ENCODE data around the gene CTNND2. TPM values are rescaled to one million over a fixed set of nuclear protein-coding genes. Genes with fewer than 3 reads are reported as not detected.

CTNND2 gene
- total and polyA plus RNA-seq, 4 donors: 0.05 to 0.50 (median 0.27) TPM

DNA sequence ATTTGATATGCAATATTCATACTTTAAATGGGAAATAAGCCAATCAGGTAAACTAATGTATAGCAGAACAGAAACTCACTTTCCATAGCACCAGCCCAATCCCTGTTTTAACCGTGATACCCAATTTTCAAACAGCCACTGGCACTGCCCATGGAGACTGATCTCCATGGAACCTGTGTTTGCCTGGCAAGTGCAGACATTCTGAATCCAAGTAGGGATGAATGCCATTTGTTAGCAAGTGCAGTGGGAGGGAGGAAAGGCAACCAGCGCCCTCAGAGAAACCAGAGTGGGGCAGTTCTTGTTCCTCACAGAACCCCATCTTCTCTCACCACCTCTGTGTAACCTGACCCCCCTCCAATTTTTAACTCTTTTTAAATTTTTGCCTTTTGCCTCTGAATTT, 229.1 kb downstream of the CTNND2 start:
- H3K4me1 ChIP-seq (ENCODE audit: control insufficient read depth in 4 of 4, insufficient read depth in 4 of 4, low read length in 3 of 4): no peaks in the 10 kb centered on the region
- peaks cover 0 to 3% (median 0%) of the 10 kb centered on the region in 4 donors for H3K27me3 ChIP-seq (ENCODE audit: control insufficient read depth in 4 of 4, insufficient read depth in 4 of 4, low read length in 3 of 4)
- H3K9me3 ChIP-seq (ENCODE audit: control insufficient read depth in 4 of 4, low read length in 3 of 4): no peaks in the 10 kb centered on the region
- H3K4me3 ChIP-seq (ENCODE audit: low read depth in 1 of 3, low read length in 3 of 3): no peak overlapping the region
- no peak for DNase-seq (ENCODE audit: low spot score)
- H3K9ac ChIP-seq (ENCODE audit: low read depth in 1 of 2, low read length in 2 of 2): no peak overlapping the region
- WGBS: 89% methylated on average over 2 of the region's 2 CpGs
- H3K36me3 ChIP-seq (ENCODE audit: control insufficient read depth in 4 of 4, insufficient read depth in 3 of 4, low read depth in 1 of 4, low read length in 3 of 4): no peaks in the 10 kb centered on the region
- TF ChIP-seq, protein P1, sequence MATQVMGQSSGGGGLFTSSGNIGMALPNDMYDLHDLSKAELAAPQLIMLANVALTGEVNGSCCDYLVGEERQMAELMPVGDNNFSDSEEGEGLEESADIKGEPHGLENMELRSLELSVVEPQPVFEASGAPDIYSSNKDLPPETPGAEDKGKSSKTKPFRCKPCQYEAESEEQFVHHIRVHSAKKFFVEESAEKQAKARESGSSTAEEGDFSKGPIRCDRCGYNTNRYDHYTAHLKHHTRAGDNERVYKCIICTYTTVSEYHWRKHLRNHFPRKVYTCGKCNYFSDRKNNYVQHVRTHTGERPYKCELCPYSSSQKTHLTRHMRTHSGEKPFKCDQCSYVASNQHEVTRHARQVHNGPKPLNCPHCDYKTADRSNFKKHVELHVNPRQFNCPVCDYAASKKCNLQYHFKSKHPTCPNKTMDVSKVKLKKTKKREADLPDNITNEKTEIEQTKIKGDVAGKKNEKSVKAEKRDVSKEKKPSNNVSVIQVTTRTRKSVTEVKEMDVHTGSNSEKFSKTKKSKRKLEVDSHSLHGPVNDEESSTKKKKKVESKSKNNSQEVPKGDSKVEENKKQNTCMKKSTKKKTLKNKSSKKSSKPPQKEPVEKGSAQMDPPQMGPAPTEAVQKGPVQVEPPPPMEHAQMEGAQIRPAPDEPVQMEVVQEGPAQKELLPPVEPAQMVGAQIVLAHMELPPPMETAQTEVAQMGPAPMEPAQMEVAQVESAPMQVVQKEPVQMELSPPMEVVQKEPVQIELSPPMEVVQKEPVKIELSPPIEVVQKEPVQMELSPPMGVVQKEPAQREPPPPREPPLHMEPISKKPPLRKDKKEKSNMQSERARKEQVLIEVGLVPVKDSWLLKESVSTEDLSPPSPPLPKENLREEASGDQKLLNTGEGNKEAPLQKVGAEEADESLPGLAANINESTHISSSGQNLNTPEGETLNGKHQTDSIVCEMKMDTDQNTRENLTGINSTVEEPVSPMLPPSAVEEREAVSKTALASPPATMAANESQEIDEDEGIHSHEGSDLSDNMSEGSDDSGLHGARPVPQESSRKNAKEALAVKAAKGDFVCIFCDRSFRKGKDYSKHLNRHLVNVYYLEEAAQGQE (IDR thresholded peaks at IDR 0.05): no peak
- no peak for TF ChIP-seq FOXA1 (IDR thresholded peaks at IDR 0.05)
- TF ChIP-seq, protein P2, sequence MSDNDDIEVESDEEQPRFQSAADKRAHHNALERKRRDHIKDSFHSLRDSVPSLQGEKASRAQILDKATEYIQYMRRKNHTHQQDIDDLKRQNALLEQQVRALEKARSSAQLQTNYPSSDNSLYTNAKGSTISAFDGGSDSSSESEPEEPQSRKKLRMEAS (IDR thresholded peaks at IDR 0.05): no peak
- TF ChIP-seq RAD21 (IDR thresholded peaks at IDR 0.05): no peak
- H3K27ac ChIP-seq (ENCODE audit: low read depth in 1 of 2, low read length in 2 of 2): no peak overlapping the region

DNA sequence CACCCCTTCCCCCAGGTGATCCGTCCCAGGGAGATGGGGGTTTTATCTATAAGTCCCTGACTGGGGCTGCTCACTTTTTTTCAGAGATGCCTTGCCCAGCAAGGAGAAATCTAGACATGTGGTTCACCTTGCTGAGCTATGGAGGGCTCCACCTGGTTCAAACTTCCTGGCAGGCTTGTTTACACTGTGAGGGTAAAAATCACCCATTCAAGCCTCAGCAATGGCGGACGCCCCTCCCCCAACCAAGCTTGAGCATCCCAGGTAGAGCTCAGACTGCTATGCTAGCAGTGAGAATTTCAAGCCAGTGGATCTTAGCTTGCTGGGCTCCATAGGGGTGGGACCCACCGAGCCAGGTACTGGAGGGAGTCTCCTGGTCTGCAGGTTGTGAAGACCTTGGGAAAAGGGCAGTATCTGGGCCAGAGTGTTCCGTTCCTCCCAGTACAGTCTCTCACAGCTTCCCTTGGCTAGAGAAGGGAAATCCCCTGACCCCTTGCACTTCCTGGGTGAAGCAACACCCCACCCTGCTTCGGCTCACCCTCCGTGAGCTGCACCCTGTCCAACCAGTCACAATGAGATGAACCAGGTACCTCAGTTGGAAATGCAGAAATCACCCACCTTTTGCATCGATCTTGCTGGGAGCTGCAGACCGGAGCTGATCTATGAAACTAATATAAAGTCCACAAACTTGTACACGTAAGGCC, 231.7 kb downstream of the CTNND2 start:
- no peak overlapping the region for H3K4me3 ChIP-seq (ENCODE audit: low read depth in 1 of 3, low read length in 3 of 3)
- WGBS: 80% methylated on average over 10 of the region's 10 CpGs
- DNase-seq (ENCODE audit: low spot score): no peak
- no peaks in the 10 kb centered on the region for H3K36me3 ChIP-seq (ENCODE audit: control insufficient read depth in 4 of 4, insufficient read depth in 3 of 4, low read depth in 1 of 4, low read length in 3 of 4)
- H3K27me3 ChIP-seq (ENCODE audit: control insufficient read depth in 4 of 4, insufficient read depth in 4 of 4, low read length in 3 of 4): peaks cover 0 to 3% (median 0%) of the 10 kb centered on the region in 4 donors
- no peak overlapping the region for H3K27ac ChIP-seq (ENCODE audit: low read depth in 1 of 2, low read length in 2 of 2)
- no peak overlapping the region for H3K9ac ChIP-seq (ENCODE audit: low read depth in 1 of 2, low read length in 2 of 2)
- H3K4me1 ChIP-seq (ENCODE audit: control insufficient read depth in 4 of 4, insufficient read depth in 4 of 4, low read length in 3 of 4): no peaks in the 10 kb centered on the region
- no peaks in the 10 kb centered on the region for H3K9me3 ChIP-seq (ENCODE audit: control insufficient read depth in 4 of 4, low read length in 3 of 4)
- no peak for TF ChIP-seq GABPA (IDR thresholded peaks at IDR 0.05 in 1 of 2, conservative IDR thresholded peaks at IDR 0.05 in 1 of 2)
- TF ChIP-seq, protein P1 (IDR thresholded peaks at IDR 0.05): no peak
- no peak for TF ChIP-seq SP1 (IDR thresholded peaks at IDR 0.05)
- no peak for TF ChIP-seq YY1 (IDR thresholded peaks at IDR 0.05)
- no peak for TF ChIP-seq JUND (IDR thresholded peaks at IDR 0.05)
- TF ChIP-seq, protein P2 (IDR thresholded peaks at IDR 0.05): no peak
- TF ChIP-seq, protein P3, sequence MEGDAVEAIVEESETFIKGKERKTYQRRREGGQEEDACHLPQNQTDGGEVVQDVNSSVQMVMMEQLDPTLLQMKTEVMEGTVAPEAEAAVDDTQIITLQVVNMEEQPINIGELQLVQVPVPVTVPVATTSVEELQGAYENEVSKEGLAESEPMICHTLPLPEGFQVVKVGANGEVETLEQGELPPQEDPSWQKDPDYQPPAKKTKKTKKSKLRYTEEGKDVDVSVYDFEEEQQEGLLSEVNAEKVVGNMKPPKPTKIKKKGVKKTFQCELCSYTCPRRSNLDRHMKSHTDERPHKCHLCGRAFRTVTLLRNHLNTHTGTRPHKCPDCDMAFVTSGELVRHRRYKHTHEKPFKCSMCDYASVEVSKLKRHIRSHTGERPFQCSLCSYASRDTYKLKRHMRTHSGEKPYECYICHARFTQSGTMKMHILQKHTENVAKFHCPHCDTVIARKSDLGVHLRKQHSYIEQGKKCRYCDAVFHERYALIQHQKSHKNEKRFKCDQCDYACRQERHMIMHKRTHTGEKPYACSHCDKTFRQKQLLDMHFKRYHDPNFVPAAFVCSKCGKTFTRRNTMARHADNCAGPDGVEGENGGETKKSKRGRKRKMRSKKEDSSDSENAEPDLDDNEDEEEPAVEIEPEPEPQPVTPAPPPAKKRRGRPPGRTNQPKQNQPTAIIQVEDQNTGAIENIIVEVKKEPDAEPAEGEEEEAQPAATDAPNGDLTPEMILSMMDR (IDR thresholded peaks at IDR 0.05; ENCODE audit: low read depth, low read length, missing input control): no peak
- no peak for TF ChIP-seq HNF4G (IDR thresholded peaks at IDR 0.05)
- no peak for TF ChIP-seq RAD21 (IDR thresholded peaks at IDR 0.05)
- no peak for TF ChIP-seq TAF1 (conservative IDR thresholded peaks at IDR 0.05)
- no peak for TF ChIP-seq FOXA2 (IDR thresholded peaks at IDR 0.05)
- TF ChIP-seq RXRA (IDR thresholded peaks at IDR 0.05): no peak
